PFSK-1 (cell line): ENCODE measurements around the gene ZNF20.

Experiments used
- POLR2AphosphoS5 ChIP-seq: IDR thresholded peaks from 2 replicates; pipeline ENCODE4 v1.6.1; 2012; ENCODE audit warnings: low read depth, mild to moderate bottlenecking, control low read depth, low read length, moderate library complexity
- SIN3A ChIP-seq: IDR thresholded peaks from 2 replicates; pipeline ENCODE4 v1.6.1; 2012; ENCODE audit warnings: mild to moderate bottlenecking, low read length, moderate library complexity, borderline replicate concordance; ENCODE audit not compliant: insufficient read depth
- TAF1 ChIP-seq: IDR thresholded peaks from 2 replicates; pipeline ENCODE4 v1.6.1; 2012; ENCODE audit warnings: low read length, control low read depth, borderline replicate concordance; ENCODE audit not compliant: insufficient read depth

DNA sequence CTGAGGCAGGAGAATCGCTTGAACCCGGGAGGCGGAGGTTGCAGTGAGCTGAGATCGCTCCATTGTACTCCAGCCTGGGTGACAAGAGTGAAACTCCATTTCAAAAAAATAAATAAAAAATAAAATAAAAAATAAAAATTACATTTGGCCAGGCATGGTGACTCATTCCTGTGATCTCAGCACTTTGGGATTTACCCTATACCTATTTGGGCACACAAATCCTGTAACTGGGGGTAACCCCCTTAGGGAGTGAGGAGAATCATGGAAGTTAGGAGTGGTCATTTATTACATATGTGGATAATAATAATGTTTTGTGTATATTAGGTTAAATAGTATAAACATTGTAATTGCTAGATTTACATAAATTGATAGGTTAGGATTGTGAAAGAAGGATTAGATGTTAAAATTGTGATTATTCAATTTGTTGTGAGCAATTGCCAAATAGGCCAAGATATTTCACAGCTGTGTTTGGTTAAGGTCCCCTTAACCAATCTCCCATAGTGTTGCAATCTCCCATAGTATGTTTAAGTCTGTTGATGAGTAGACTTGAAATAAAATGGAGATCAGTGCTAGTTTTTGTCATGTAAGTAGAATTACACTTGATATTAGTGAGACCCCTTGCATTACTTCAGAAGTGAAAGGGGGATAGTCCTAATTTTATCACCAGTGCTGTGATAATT, 44.9 kb downstream of the ZNF20 start:
- TF ChIP-seq TAF1 (no peak), POLR2AphosphoS5 (no peak), SIN3A (no peak)
